PC-9 (cell line): Measurements from ENCODE around the gene AHRR. TPM values are rescaled to one million over a fixed set of nuclear protein-coding genes. Genes with fewer than 3 reads are reported as not detected.
"Not testable (repeated sequence)": the region's sequence is repeated elsewhere in the genome, so short reads cannot be mapped to it uniquely, and the experiment has no call there.

Source experiments
- BruUV-seq: library from RNA; stranded (reverse); fragments of 400-500 nt; replicated peaks from 2 replicates; lab custom pipeline; 2021; lab: Mats Ljungman, UMichigan
- CTCF ChIA-PET: fragments of 300-600 bp; sonication (Branson Sonifier 250); formaldehyde crosslinking; loops from one replicate; lab custom pipeline; 2022; ENCODE audit warnings: antibody characterized with exemption; lab: Charles Lee
- POLR2A ChIA-PET: fragments of 300-600 bp; sonication (Branson Sonifier 250); formaldehyde crosslinking; loops from one replicate; lab custom pipeline; 2022; ENCODE audit warnings: antibody characterized with exemption; ENCODE audit not compliant: unreplicated experiment; lab: Charles Lee
- DNase-seq, 2 experiments: peaks; one replicate each; pipeline versions ENCODE4 v3.0.0 to v3.0.0-alpha.2; 2015 to 2022; ENCODE audit warnings: mixed read lengths in 1 of 2
- H2AFZ ChIP-seq: fragments of 200-600 bp; sonication (generic); 2 replicates; pipeline ENCODE4 v1.8.1; 2017; ENCODE audit warnings: antibody characterized with exemption
- H3F3A ChIP-seq: fragments of 200-600 bp; sonication (generic); 2 replicates; pipeline ENCODE4 v1.8.1; 2017; ENCODE audit warnings: antibody characterized with exemption, mild to moderate bottlenecking, low read depth; ENCODE audit not compliant: insufficient read depth
- H3K27ac ChIP-seq: fragments of 200-600 bp; sonication (generic); 2 replicates; pipeline ENCODE4 v1.6.1; 2016; ENCODE audit warnings: mixed run types
- H3K27me3 ChIP-seq: fragments of 200-600 bp; sonication (generic); 2 replicates; pipeline ENCODE4 v1.6.1; 2016; ENCODE audit warnings: low read depth, mixed run types; ENCODE audit not compliant: insufficient read depth
- H3K36me3 ChIP-seq: fragments of 200-600 bp; sonication (generic); 2 replicates; pipeline ENCODE4 v1.6.1; 2016; ENCODE audit warnings: low read depth, mixed run types
- H3K4me1 ChIP-seq: fragments of 200-600 bp; sonication (generic); replicated peaks from 2 replicates; pipeline ENCODE4 v1.6.1; 2016; ENCODE audit warnings: mixed run types; ENCODE audit not compliant: insufficient read depth
- H3K4me2 ChIP-seq: fragments of 200-600 bp; sonication (generic); 2 replicates; pipeline ENCODE4 v1.6.1; 2017; ENCODE audit warnings: mixed run types
- H3K4me3 ChIP-seq: fragments of 200-600 bp; sonication (generic); 2 replicates; pipeline ENCODE4 v1.6.1; 2016; ENCODE audit warnings: mixed run types
- H3K79me2 ChIP-seq: fragments of 200-600 bp; sonication (generic); 2 replicates; pipeline ENCODE4 v1.6.1; 2017; ENCODE audit warnings: low read depth, mixed run types
- H3K9me2 ChIP-seq: fragments of 200-600 bp; sonication (generic); 2 replicates; pipeline ENCODE4 v1.8.1; 2017; ENCODE audit warnings: mild to moderate bottlenecking; ENCODE audit not compliant: insufficient read depth
- H3K9me3 ChIP-seq: fragments of 200-600 bp; sonication (generic); 2 replicates; pipeline ENCODE4 v1.8.1; 2016; ENCODE audit warnings: low read depth; ENCODE audit not compliant: insufficient read depth
- H4K20me1 ChIP-seq: fragments of 200-600 bp; sonication (generic); 2 replicates; pipeline ENCODE4 v1.8.1; 2017; ENCODE audit not compliant: insufficient read depth
- CTCF ChIP-seq: fragments of 200-600 bp; sonication (generic); conservative IDR thresholded peaks from 2 replicates; pipeline ENCODE4 v1.6.1; 2017; ENCODE audit warnings: mixed run types, antibody characterized with exemption, mild to moderate bottlenecking, moderate library complexity
- EZH2 ChIP-seq: fragments of 200-600 bp; sonication (generic); IDR thresholded peaks from 2 replicates; pipeline ENCODE4 v1.8.0; 2017; ENCODE audit warnings: antibody characterized with exemption, low read depth
- intact Hi-C: fragments of 100-400 bp; cut with micrococcal nuclease; formaldehyde crosslinking; loops from one replicate; pipeline ENCODE4 v1.10.0; 2022; ENCODE audit not compliant: unreplicated experiment
- total RNA-seq: library from RNA; stranded (reverse); gene quantifications from 2 replicates; pipeline ENCODE4 v1.2.3, GENCODE V29; 2021

The AHRR gene
- total RNA-seq, 1 experiment from 2014 or later: 7.2 TPM

GRCh38 chr5:401146-402034 lies 79.9 kb downstream of the AHRR start:
- Histone ChIP-seq H3K79me2 (no peaks in the 10 kb centered on the region), H3K9me3 (no peaks in the 10 kb centered on the region), H3F3A (no peaks in the 10 kb centered on the region), H2AFZ (no peak overlapping the region), H3K4me3 (no peak overlapping the region), H3K4me1 (no peaks in the 10 kb centered on the region), H3K36me3 (no peaks in the 10 kb centered on the region), H4K20me1 (no peaks in the 10 kb centered on the region), H3K9me2 (no peaks in the 10 kb centered on the region), H3K27ac (no peak overlapping the region), H3K4me2 (no peak overlapping the region), H3K27me3 (no peaks in the 10 kb centered on the region)
- TF ChIP-seq EZH2: no peak
- TF ChIP-seq CTCF: no peak
- intact Hi-C loops: no loop called here
- DNase-seq: no peak
- POLR2A ChIA-PET: no interaction called here
- BruUV-seq: no TSS peak
- CTCF ChIA-PET: no interaction called here

DNA sequence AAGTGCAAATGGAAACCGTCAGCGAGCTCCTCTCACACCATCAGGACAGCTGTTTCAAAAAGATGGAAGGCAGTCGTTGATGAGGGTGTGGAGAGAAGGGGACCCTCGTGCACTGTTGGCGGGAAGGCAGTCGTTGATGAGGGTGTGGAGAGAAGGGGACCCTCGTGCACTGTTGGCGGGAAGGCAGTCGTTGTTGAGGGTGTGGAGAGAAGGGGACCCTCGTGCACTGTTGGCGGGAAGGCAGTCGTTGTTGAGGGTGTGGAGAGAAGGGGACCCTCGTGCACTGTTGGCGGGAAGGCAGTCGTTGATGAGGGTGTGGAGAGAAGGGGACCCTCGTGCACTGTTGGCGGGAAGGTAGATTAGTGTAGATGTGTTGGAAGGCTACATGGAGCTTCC lies 80.7 kb downstream of the AHRR start:
- CTCF ChIA-PET, BruUV-seq: not testable (repeated sequence)

GRCh38 chr5:402615-403359 lies 81.3 kb downstream of the AHRR start:
- POLR2A ChIA-PET: no interaction called here
- H4K20me1 ChIP-seq: no peaks in the 10 kb centered on the region
- H3K9me3 ChIP-seq: no peaks in the 10 kb centered on the region
- H3F3A ChIP-seq: no peaks in the 10 kb centered on the region
- no peak for DNase-seq
- no peak for TF ChIP-seq CTCF
- no peak for TF ChIP-seq EZH2
- no peaks in the 10 kb centered on the region for H3K79me2 ChIP-seq
- H3K4me3 ChIP-seq: no peak overlapping the region
- CTCF ChIA-PET: no interaction called here
- no TSS peak for BruUV-seq
- no peak overlapping the region for H2AFZ ChIP-seq
- H3K4me2 ChIP-seq: no peak overlapping the region
- no peaks in the 10 kb centered on the region for H3K4me1 ChIP-seq
- H3K9me2 ChIP-seq: no peaks in the 10 kb centered on the region
- H3K27ac ChIP-seq: no peak overlapping the region
- intact Hi-C loops: no loop called here
- H3K36me3 ChIP-seq: no peaks in the 10 kb centered on the region
- no peaks in the 10 kb centered on the region for H3K27me3 ChIP-seq

More for the DNA sequence above, 80.7 kb downstream of the AHRR start:
- H3K9me2 ChIP-seq, H4K20me1 ChIP-seq, H3K79me2 ChIP-seq, H3K4me3 ChIP-seq, POLR2A ChIA-PET, H3K27me3 ChIP-seq, H3F3A ChIP-seq, DNase-seq, H3K4me1 ChIP-seq, H3K36me3 ChIP-seq, H3K4me2 ChIP-seq, H3K27ac ChIP-seq, H3K9me3 ChIP-seq, intact Hi-C loops, H2AFZ ChIP-seq: not testable (repeated sequence)
